NT2/D1 (cell line): ENCODE results near the gene VRTN.
"Not testable (repeated sequence)": the region's sequence is repeated elsewhere in the genome, so short reads cannot be mapped to it uniquely, and the experiment has no call there.

Source experiments
- DNase-seq: peaks from one replicate; pipeline ENCODE4 v3.0.0-alpha.2; 2011; ENCODE audit warnings: low read depth, low spot score
- H3K27me3 ChIP-seq: 2 replicates; pipeline ENCODE4 v1.6.0; 2011; ENCODE audit warnings: mild to moderate bottlenecking; ENCODE audit not compliant: insufficient read length, insufficient read depth
- H3K36me3 ChIP-seq: 2 replicates; pipeline ENCODE4 v1.6.1; 2011; ENCODE audit warnings: mild to moderate bottlenecking, low read length, mixed read lengths; ENCODE audit not compliant: insufficient read depth, insufficient read length
- H3K4me1 ChIP-seq: 2 replicates; pipeline ENCODE4 v1.5.1; 2011; ENCODE audit not compliant: insufficient read depth, insufficient read length
- H3K4me3 ChIP-seq: 2 replicates; pipeline ENCODE4 v1.5.1; 2011; ENCODE audit warnings: low read depth; ENCODE audit not compliant: insufficient read length
- H3K9ac ChIP-seq: 2 replicates; pipeline ENCODE4 v1.6.0; 2011; ENCODE audit warnings: low read depth; ENCODE audit not compliant: insufficient read length
- H3K9me3 ChIP-seq: 2 replicates; pipeline ENCODE4 v1.5.1; 2011; ENCODE audit warnings: mild to moderate bottlenecking, low read length; ENCODE audit not compliant: insufficient read depth
- SUZ12 ChIP-seq: IDR thresholded peaks from 2 replicates; pipeline ENCODE4 v1.6.1; 2011; ENCODE audit not compliant: insufficient read length, insufficient read depth; ENCODE audit errors: extremely low read depth
- YY1 ChIP-seq: IDR thresholded peaks from 2 replicates; pipeline ENCODE4 v1.6.1; 2011; ENCODE audit not compliant: insufficient read length, insufficient read depth
- ZNF274 ChIP-seq: IDR thresholded peaks from 2 replicates; pipeline ENCODE4 v1.6.1; 2011; ENCODE audit warnings: mild to moderate bottlenecking, low read depth, low read length

VRTN gene

GRCh38 chr14:74389980-74390379 is 41.7 kb downstream of the VRTN start:
- Histone ChIP-seq H3K4me1 (no peaks in the 10 kb centered on the region), H3K36me3 (no peaks in the 10 kb centered on the region), H3K27me3 (no peaks in the 10 kb centered on the region), H3K9ac (no peak overlapping the region), H3K9me3 (no peaks in the 10 kb centered on the region), H3K4me3 (no peak overlapping the region)
- DNase-seq: no peak
- TF ChIP-seq ZNF274: no peak
- no peak for TF ChIP-seq YY1
- TF ChIP-seq SUZ12: no peak

GRCh38 chr14:74390505-74390904 is 42.2 kb downstream of the VRTN start:
- not testable (repeated sequence) for H3K9ac ChIP-seq, H3K27me3 ChIP-seq, H3K4me1 ChIP-seq, H3K9me3 ChIP-seq, H3K36me3 ChIP-seq, DNase-seq, H3K4me3 ChIP-seq

GRCh38 chr14:74391479-74391878 is 43.2 kb downstream of the VRTN start:
- H3K9me3 ChIP-seq: no peaks in the 10 kb centered on the region
- H3K4me3 ChIP-seq: no peak overlapping the region
- no peak overlapping the region for H3K9ac ChIP-seq
- no peaks in the 10 kb centered on the region for H3K27me3 ChIP-seq
- DNase-seq: no peak
- TF ChIP-seq ZNF274 (no peak), SUZ12 (no peak), YY1 (no peak)
- H3K4me1 ChIP-seq: peaks cover 3% of the 10 kb centered on the region
- H3K36me3 ChIP-seq: no peaks in the 10 kb centered on the region

GRCh38 chr14:74392616-74393570 is 44.6 kb downstream of the VRTN start:
- Histone ChIP-seq H3K27me3 (no peaks in the 10 kb centered on the region), H3K4me3 (no peak overlapping the region), H3K9ac (no peak overlapping the region), H3K9me3 (no peaks in the 10 kb centered on the region), H3K36me3 (no peaks in the 10 kb centered on the region), H3K4me1 (peaks cover 3% of the 10 kb centered on the region)
- DNase-seq: no peak
- TF ChIP-seq YY1 (no peak), SUZ12 (no peak), ZNF274 (no peak)

- Histone ChIP-seq H3K27me3 (no peaks in the 10 kb centered on the region), H3K36me3 (no peaks in the 10 kb centered on the region)
- TF ChIP-seq YY1 (no peak), SUZ12 (no peak), ZNF274 (no peak)
Observed at GRCh38 chr14:74394549-74394948, 46.3 kb downstream of the VRTN start.

GRCh38 chr14:74395094-74395493 is 46.8 kb downstream of the VRTN start:
- Histone ChIP-seq H3K4me3 (no peak overlapping the region), H3K27me3 (no peaks in the 10 kb centered on the region), H3K36me3 (no peaks in the 10 kb centered on the region), H3K9ac (no peak overlapping the region), H3K9me3 (no peaks in the 10 kb centered on the region), H3K4me1 (peaks cover 8% of the 10 kb centered on the region)
- TF ChIP-seq YY1 (no peak), ZNF274 (no peak), SUZ12 (no peak)
- DNase-seq: no peak

More at GRCh38 chr14:74394549-74394948, 46.3 kb downstream of the VRTN start:
- H3K4me1 ChIP-seq: peaks cover 3% of the 10 kb centered on the region
- H3K9ac ChIP-seq: no peak overlapping the region
- H3K4me3 ChIP-seq: no peak overlapping the region
- no peak for DNase-seq
- no peaks in the 10 kb centered on the region for H3K9me3 ChIP-seq

- Histone ChIP-seq H3K4me1 (peaks cover 23% of the 10 kb centered on the region), H3K27me3 (no peaks in the 10 kb centered on the region), H3K9me3 (no peaks in the 10 kb centered on the region), H3K36me3 (no peaks in the 10 kb centered on the region), H3K4me3 (no peak overlapping the region), H3K9ac (no peak overlapping the region)
- TF ChIP-seq ZNF274 (no peak), SUZ12 (no peak), YY1 (no peak)
- DNase-seq: no peak
Observed at GRCh38 chr14:74400031-74400685, 51.9 kb downstream of the VRTN start.
